Vagina (tissue), 2 donors: ENCODE results near the gene PPM1N.

Experiments
- CTCF ChIP-seq, 3 experiments: fragments of 450-650 bp in 2 of 3; fragments of 200-600 bp in 1 of 3; sonication (generic) in 1 of 3; IDR thresholded peaks; one replicate each; pipeline ENCODE4 v1.5.1; 2017 to 2019; ENCODE audit warnings: antibody characterized with exemption in 3 of 3, mild to moderate bottlenecking in 2 of 3, moderate library complexity in 2 of 3
- POLR2A ChIP-seq, 2 donors: fragments of 450-650 bp; IDR thresholded peaks; one replicate each; pipeline ENCODE4 v1.6.1; 2017; ENCODE audit warnings: antibody characterized with exemption in 2 of 2, mild to moderate bottlenecking in 2 of 2, moderate library complexity in 2 of 2
- POLR2AphosphoS5 ChIP-seq, 2 donors: sonication (generic); formaldehyde crosslinking; IDR thresholded peaks; one replicate each; pipeline ENCODE4 v1.9.0; 2017; ENCODE audit warnings: antibody characterized with exemption in 2 of 2, mild to moderate bottlenecking in 2 of 2, low read depth in 1 of 2; ENCODE audit not compliant: insufficient read depth in 1 of 2

GRCh38 chr19:45468803-45469131 lies 29.5 kb upstream of the PPM1N start:
- TF ChIP-seq CTCF (IDR thresholded peaks at IDR 0.05) (no peak), POLR2A (IDR thresholded peaks at IDR 0.05) (no peak), POLR2AphosphoS5 (IDR thresholded peaks at IDR 0.05; ENCODE audit: insufficient read depth in 1 of 2, low read depth in 1 of 2) (no peak)
